HepG2 (cell line): ENCODE results near the gene TOM1L2. TPM values are rescaled to one million over a fixed set of nuclear protein-coding genes. Genes with fewer than 3 reads are reported as not detected.

Experiments used
- ATF2 ChIP-seq: sonication (generic); formaldehyde crosslinking; IDR thresholded peaks from 2 replicates; pipeline ENCODE4 v1.4.0; 2020; ENCODE audit warnings: missing genetic modification reagents
- CHD4 ChIP-seq: fragments of 200-600 bp; sonication (generic); IDR thresholded peaks from 2 replicates; pipeline ENCODE4 v1.7.0; 2017; ENCODE audit warnings: mild to moderate bottlenecking, low read length, borderline replicate concordance
- EEA1 ChIP-seq: sonication (generic); formaldehyde crosslinking; IDR thresholded peaks from 2 replicates; pipeline ENCODE4 v1.5.1; 2020; ENCODE audit warnings: mild to moderate bottlenecking, missing genetic modification reagents, borderline replicate concordance
- ELF1 ChIP-seq: sonication (generic); formaldehyde crosslinking; IDR thresholded peaks from 2 replicates; pipeline ENCODE4 v1.4.0; 2020; ENCODE audit warnings: missing genetic modification reagents
- MAFF ChIP-seq: IDR thresholded peaks from 2 replicates; pipeline ENCODE4 v1.6.1; 2011; ENCODE audit warnings: low read depth, low read length, improper control_type of control experiment
- NONO ChIP-seq, 2 experiments: fragments of 450-650 bp in 1 of 2; sonication (generic) in 1 of 2; formaldehyde crosslinking in 1 of 2; IDR thresholded peaks in 1 of 2; conservative IDR thresholded peaks in 1 of 2; 2 replicates each; pipeline versions ENCODE4 v1.6.1 to v1.8.0; 2017 to 2022; ENCODE audit warnings: mild to moderate bottlenecking in 1 of 2, missing genetic modification reagents in 1 of 2, moderate library complexity in 1 of 2
- PCBP2 ChIP-seq: fragments of 200-400 bp; formaldehyde crosslinking; optimal IDR thresholded peaks from 2 replicates; pipeline ENCODE3; 2018; ENCODE audit warnings: low read length, low read depth; ENCODE audit not compliant: poor library complexity, severe bottlenecking
- POLR2AphosphoS5 ChIP-seq: IDR thresholded peaks from 2 replicates; pipeline ENCODE4 v1.6.1; 2012; ENCODE audit warnings: low read depth, low read length
- RBFOX2 ChIP-seq: fragments of 200-400 bp; formaldehyde crosslinking; IDR thresholded peaks from 2 replicates; pipeline ENCODE4 v1.6.1; 2017; ENCODE audit warnings: low read depth, mild to moderate bottlenecking, low read length
- RCOR2 ChIP-seq: IDR thresholded peaks from 2 replicates; pipeline ENCODE4 v1.6.1; 2016; ENCODE audit warnings: missing biosample characterization, missing genetic modification reagents
- SAFB2 ChIP-seq: sonication (generic); formaldehyde crosslinking; IDR thresholded peaks from 2 replicates; pipeline ENCODE4 v1.5.1; 2020; ENCODE audit warnings: missing genetic modification reagents, low read depth, mild to moderate bottlenecking, borderline replicate concordance
- SP1 ChIP-seq, 2 experiments: fragments of 450-650 bp in 1 of 2; sonication (generic) in 1 of 2; formaldehyde crosslinking in 1 of 2; IDR thresholded peaks; 2 replicates each; pipeline versions ENCODE4 v1.4.0 to v1.6.1; 2016 to 2020; ENCODE audit warnings: missing genetic modification reagents in 1 of 2
- ZNF20 ChIP-seq: sonication (generic); formaldehyde crosslinking; IDR thresholded peaks from 2 replicates; pipeline ENCODE4 v1.4.0; 2020; ENCODE audit warnings: mild to moderate bottlenecking, moderate library complexity, missing genetic modification reagents
- ZNF253 ChIP-seq: sonication (generic); formaldehyde crosslinking; IDR thresholded peaks from 2 replicates; pipeline ENCODE4 v1.8.0; 2022; ENCODE audit warnings: mild to moderate bottlenecking, missing genetic modification reagents, borderline replicate concordance
- ZNF331 ChIP-seq: sonication (generic); formaldehyde crosslinking; IDR thresholded peaks from 2 replicates; pipeline ENCODE4 v1.4.0; 2020; ENCODE audit warnings: missing genetic modification reagents
- ZNF367 ChIP-seq: sonication (generic); formaldehyde crosslinking; IDR thresholded peaks from 2 replicates; pipeline ENCODE4 v1.4.0; 2020; ENCODE audit warnings: missing genetic modification reagents, borderline replicate concordance
- ZNF781 ChIP-seq: sonication (generic); formaldehyde crosslinking; IDR thresholded peaks from 2 replicates; pipeline ENCODE4 v1.5.1; 2020; ENCODE audit warnings: borderline replicate concordance, mild to moderate bottlenecking, missing genetic modification reagents; ENCODE audit errors: not compliant biosample characterization
- ZNF800 ChIP-seq: sonication (generic); formaldehyde crosslinking; IDR thresholded peaks from 2 replicates; pipeline ENCODE4 v1.4.0; 2020; ENCODE audit warnings: missing genetic modification reagents
- polyA plus RNA-seq, 8 experiments: library from polyadenylated mRNA; depleted of rRNA in 3 of 8; stranded (reverse) in 7 of 8; unstranded in 1 of 8; fragments of >200 nt; fragmentation: Illumina TruSeq in 4 of 8; extraction: Trizol in 4 of 8; gene quantifications; 2 replicates each; pipeline versions ENCODE4 v1.2.1 to v1.2.3, GENCODE V29; 2011 to 2016; ENCODE audit warnings: low read depth in 4 of 8, missing spikeins in 1 of 8, mixed read lengths in 1 of 8; ENCODE audit not compliant: insufficient read depth in 1 of 8
- total RNA-seq, 5 experiments: library from RNA; depleted of rRNA; stranded (reverse); fragments of >200 nt; fragmentation: Illumina TruSeq; extraction: Trizol; gene quantifications; 2 replicates each; pipeline ENCODE4 v1.2.3, GENCODE V29; 2016; ENCODE audit warnings: low read depth in 1 of 5
- TF ChIP-seq, protein P1 (sequence below): sonication (generic); formaldehyde crosslinking; IDR thresholded peaks from 2 replicates; pipeline ENCODE4 v1.4.0; 2020; ENCODE audit warnings: missing genetic modification reagents
- TF ChIP-seq, protein P2 (sequence below): sonication (generic); formaldehyde crosslinking; IDR thresholded peaks from 2 replicates; pipeline ENCODE4 v1.4.0; 2020; ENCODE audit warnings: missing genetic modification reagents

TOM1L2 gene
- total and polyA plus RNA-seq, 2 of the 13 experiments (the other 11 are each of a cell fraction or from before 2014, with no cell fraction given): 4.7 to 7.4 TPM

GRCh38 chr17:17810084-17810894 is 161.9 kb downstream of the TOM1L2 start (continued):
- TF ChIP-seq, protein P1, sequence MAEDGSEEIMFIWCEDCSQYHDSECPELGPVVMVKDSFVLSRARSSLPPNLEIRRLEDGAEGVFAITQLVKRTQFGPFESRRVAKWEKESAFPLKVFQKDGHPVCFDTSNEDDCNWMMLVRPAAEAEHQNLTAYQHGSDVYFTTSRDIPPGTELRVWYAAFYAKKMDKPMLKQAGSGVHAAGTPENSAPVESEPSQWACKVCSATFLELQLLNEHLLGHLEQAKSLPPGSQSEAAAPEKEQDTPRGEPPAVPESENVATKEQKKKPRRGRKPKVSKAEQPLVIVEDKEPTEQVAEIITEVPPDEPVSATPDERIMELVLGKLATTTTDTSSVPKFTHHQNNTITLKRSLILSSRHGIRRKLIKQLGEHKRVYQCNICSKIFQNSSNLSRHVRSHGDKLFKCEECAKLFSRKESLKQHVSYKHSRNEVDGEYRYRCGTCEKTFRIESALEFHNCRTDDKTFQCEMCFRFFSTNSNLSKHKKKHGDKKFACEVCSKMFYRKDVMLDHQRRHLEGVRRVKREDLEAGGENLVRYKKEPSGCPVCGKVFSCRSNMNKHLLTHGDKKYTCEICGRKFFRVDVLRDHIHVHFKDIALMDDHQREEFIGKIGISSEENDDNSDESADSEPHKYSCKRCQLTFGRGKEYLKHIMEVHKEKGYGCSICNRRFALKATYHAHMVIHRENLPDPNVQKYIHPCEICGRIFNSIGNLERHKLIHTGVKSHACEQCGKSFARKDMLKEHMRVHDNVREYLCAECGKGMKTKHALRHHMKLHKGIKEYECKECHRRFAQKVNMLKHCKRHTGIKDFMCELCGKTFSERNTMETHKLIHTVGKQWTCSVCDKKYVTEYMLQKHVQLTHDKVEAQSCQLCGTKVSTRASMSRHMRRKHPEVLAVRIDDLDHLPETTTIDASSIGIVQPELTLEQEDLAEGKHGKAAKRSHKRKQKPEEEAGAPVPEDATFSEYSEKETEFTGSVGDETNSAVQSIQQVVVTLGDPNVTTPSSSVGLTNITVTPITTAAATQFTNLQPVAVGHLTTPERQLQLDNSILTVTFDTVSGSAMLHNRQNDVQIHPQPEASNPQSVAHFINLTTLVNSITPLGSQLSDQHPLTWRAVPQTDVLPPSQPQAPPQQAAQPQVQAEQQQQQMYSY: peak; percentile 98
- TF ChIP-seq SAFB2 (CRISPR knock-in tag) (no peak), ZNF20 (no peak), RBFOX2 (peak; percentile 59; the same call in 1 of the 2 replicates), NONO (IDR thresholded peaks at IDR 0.05) (no peak), NONO (CRISPR knock-in tag; conservative IDR thresholded peaks at IDR 0.05) (no peak), ZNF781 (CRISPR knock-in tag) (no peak), ATF2 (no peak), ZNF253 (CRISPR knock-in tag) (no peak), RCOR2 (CRISPR knock-in tag) (no peak), POLR2AphosphoS5 (peak; percentile 39), PCBP2 (no peak), CHD4 (no peak), ZNF367 (no peak), EEA1 (CRISPR knock-in tag) (no peak), ZNF331 (no peak), ELF1 (no peak), SP1 (IDR thresholded peaks at IDR 0.05) (no peak), SP1 (CRISPR knock-in tag; IDR thresholded peaks at IDR 0.05) (no peak), MAFF (no peak), ZNF800 (CRISPR knock-in tag) (no peak)
- TF ChIP-seq, protein P2, sequence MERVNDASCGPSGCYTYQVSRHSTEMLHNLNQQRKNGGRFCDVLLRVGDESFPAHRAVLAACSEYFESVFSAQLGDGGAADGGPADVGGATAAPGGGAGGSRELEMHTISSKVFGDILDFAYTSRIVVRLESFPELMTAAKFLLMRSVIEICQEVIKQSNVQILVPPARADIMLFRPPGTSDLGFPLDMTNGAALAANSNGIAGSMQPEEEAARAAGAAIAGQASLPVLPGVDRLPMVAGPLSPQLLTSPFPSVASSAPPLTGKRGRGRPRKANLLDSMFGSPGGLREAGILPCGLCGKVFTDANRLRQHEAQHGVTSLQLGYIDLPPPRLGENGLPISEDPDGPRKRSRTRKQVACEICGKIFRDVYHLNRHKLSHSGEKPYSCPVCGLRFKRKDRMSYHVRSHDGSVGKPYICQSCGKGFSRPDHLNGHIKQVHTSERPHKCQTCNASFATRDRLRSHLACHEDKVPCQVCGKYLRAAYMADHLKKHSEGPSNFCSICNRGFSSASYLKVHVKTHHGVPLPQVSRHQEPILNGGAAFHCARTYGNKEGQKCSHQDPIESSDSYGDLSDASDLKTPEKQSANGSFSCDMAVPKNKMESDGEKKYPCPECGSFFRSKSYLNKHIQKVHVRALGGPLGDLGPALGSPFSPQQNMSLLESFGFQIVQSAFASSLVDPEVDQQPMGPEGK (CRISPR knock-in tag): peak; percentile 13; the same call in 1 of the 2 replicates
